Kidney (tissue), 14 donors: Measurements from ENCODE around the gene NEGR1. TPM values are rescaled to one million over a fixed set of nuclear protein-coding genes. Genes with fewer than 3 reads are reported as not detected.
A peak's percentile ranks its signal among the peaks of the same experiment; 100 is the strongest.

ENCODE experiments used
- DNase-seq, 5 donors: peaks; one replicate each; pipeline ENCODE4 v3.0.0-alpha.2; 2013 to 2020
- FAIRE-seq: peaks from 2 replicates; lab custom pipeline; 2012; peaks lifted over from hg19 to GRCh38; lab: Jason Lieb, UNC
- H3K27ac ChIP-seq, 2 donors: one replicate each; pipeline ENCODE4 v1.7.0; 2013; ENCODE audit warnings: low read depth in 2 of 2, low read length in 2 of 2, inconsistent platforms in 1 of 2
- H3K27me3 ChIP-seq: one replicate; pipeline ENCODE4 v1.7.1; 2013; ENCODE audit warnings: low read length, inconsistent platforms; ENCODE audit not compliant: control insufficient read depth, insufficient read depth
- H3K36me3 ChIP-seq, 3 donors: one replicate each; pipeline versions ENCODE4 v1.7.0 to v1.7.1; 2013; ENCODE audit warnings: low read length in 3 of 3, control low read depth in 1 of 3, inconsistent platforms in 1 of 3; ENCODE audit not compliant: insufficient read depth in 3 of 3, control insufficient read depth in 2 of 3
- H3K4me1 ChIP-seq, 3 donors: one replicate each; pipeline versions ENCODE4 v1.7.0 to v1.7.1; 2013; ENCODE audit warnings: low read length in 3 of 3, inconsistent platforms in 1 of 3, low read depth in 1 of 3; ENCODE audit not compliant: control insufficient read depth in 2 of 3, insufficient read depth in 2 of 3
- H3K4me3 ChIP-seq, 3 donors: one replicate each; pipeline versions ENCODE4 v1.7.0 to v1.8.1; 2013; ENCODE audit warnings: low read length in 3 of 3, control low read depth in 1 of 3, inconsistent platforms in 1 of 3
- H3K9ac ChIP-seq, 3 donors: one replicate each; pipeline versions ENCODE4 v1.7.0 to v1.7.1; 2013; ENCODE audit warnings: low read length in 3 of 3, control low read depth in 1 of 3, inconsistent platforms in 1 of 3
- H3K9me3 ChIP-seq, 3 donors: one replicate each; pipeline versions ENCODE4 v1.7.0 to v1.7.1; 2013; ENCODE audit warnings: low read length in 3 of 3, control low read depth in 1 of 3, inconsistent platforms in 1 of 3; ENCODE audit not compliant: control insufficient read depth in 2 of 3, insufficient read depth in 1 of 3
- intact Hi-C: fragments of 100-400 bp; cut with DNase I; formaldehyde crosslinking; loops from one replicate; pipeline ENCODE4 v1.11.1; 2022
- polyA plus RNA-seq: library from polyadenylated mRNA; stranded (reverse); fragments of 350-450 nt; fragmentation: Illumina TruSeq; extraction: RNeasy Lipid Tissue Mini Kit (QIAGEN cat#74804); gene quantifications from one replicate; pipeline ENCODE4 v1.2.3, GENCODE V29; 2014; ENCODE audit warnings: low read depth, low replicate concordance; ENCODE audit not compliant: insufficient read depth
- total RNA-seq: library from RNA; stranded (reverse); fragmentation: NEBNext Ultra II Directional; extraction: Animal tissue kit (Norgen Biotek cat#: 25700); gene quantifications from one replicate; pipeline ENCODE4 v1.2.1, GENCODE V29; 2021
- TF ChIP-seq, protein P1 (sequence below): IDR thresholded peaks from 3 replicates; pipeline ENCODE4 v1.5.1; 2012; ENCODE audit warnings: mild to moderate bottlenecking, moderate library complexity, borderline replicate concordance; ENCODE audit not compliant: insufficient read depth; ENCODE audit errors: extremely low read depth
- donor health status: control.
- donor health status: control.
- donor health status: control.
- donor health status: control.
- donor health status: control.
- donor health status: DM: yes; HTN: yes; CAD: no.
- donor health status: Normal renal cell carcinoma (clear cell type).

The NEGR1 gene
- total and polyA plus RNA-seq, 2 donors from 2014 or later: 3.0 to 10.2 TPM

DNA sequence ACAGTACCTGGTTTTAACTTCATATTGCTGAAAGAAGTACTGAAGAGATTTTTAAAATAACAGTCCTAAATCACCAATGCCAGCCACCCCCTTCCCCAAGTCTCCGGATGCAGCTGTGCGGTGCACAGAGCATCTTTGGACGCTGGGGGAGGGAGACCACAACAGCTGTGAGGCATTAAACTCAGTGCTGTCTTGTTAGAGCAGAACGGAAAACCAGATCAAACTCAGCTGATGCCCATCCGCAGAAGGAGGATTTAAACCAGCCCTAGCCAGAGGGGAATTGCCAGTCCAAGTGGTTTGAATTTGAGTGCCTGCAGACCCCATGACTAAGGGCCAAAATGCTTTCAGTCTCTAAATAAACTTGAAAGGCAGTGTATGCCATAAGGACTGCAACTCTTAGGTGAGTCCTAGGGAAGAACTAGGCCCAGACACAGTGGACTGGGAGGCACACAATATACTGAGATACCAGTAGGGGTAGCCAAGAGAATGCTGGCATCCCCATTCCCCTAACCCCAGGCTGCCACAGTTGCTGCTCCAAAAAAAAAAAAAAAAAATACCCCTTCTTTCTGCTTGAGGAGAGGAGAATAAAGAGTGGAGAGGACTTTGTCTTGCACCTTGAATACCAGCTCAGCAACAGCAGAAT lies 576.2 kb downstream of the NEGR1 start:
- TF ChIP-seq, protein P1, sequence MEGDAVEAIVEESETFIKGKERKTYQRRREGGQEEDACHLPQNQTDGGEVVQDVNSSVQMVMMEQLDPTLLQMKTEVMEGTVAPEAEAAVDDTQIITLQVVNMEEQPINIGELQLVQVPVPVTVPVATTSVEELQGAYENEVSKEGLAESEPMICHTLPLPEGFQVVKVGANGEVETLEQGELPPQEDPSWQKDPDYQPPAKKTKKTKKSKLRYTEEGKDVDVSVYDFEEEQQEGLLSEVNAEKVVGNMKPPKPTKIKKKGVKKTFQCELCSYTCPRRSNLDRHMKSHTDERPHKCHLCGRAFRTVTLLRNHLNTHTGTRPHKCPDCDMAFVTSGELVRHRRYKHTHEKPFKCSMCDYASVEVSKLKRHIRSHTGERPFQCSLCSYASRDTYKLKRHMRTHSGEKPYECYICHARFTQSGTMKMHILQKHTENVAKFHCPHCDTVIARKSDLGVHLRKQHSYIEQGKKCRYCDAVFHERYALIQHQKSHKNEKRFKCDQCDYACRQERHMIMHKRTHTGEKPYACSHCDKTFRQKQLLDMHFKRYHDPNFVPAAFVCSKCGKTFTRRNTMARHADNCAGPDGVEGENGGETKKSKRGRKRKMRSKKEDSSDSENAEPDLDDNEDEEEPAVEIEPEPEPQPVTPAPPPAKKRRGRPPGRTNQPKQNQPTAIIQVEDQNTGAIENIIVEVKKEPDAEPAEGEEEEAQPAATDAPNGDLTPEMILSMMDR: no peak
- H3K4me3 ChIP-seq: no peak overlapping the region
- H3K27ac ChIP-seq: no peak overlapping the region
- intact Hi-C loops: no loop called here
- FAIRE-seq (no peak), DNase-seq (peak in 4 of 5 donors; percentile 22 to 60 (median 33))
- H3K36me3 ChIP-seq: no peaks in the 10 kb centered on the region
- no peak overlapping the region for H3K9ac ChIP-seq
- no peaks in the 10 kb centered on the region for H3K27me3 ChIP-seq
- peaks cover 0 to 2% (median 0%) of the 10 kb centered on the region in 3 donors for H3K9me3 ChIP-seq
- H3K4me1 ChIP-seq: no peaks in the 10 kb centered on the region

- Histone ChIP-seq H3K9ac (no peak overlapping the region), H3K4me1 (no peaks in the 10 kb centered on the region), H3K9me3 (peaks cover 0 to 2% (median 0%) of the 10 kb centered on the region in 3 donors), H3K27ac (no peak overlapping the region), H3K36me3 (no peaks in the 10 kb centered on the region), H3K27me3 (no peaks in the 10 kb centered on the region), H3K4me3 (no peak overlapping the region)
- DNase-seq (no peak), FAIRE-seq (no peak)
- TF ChIP-seq, protein P1: no peak
- intact Hi-C loops: no loop called here
These were observed 584.2 kb downstream of the NEGR1 start for GRCh38 chr1:71698186-71698585.

DNA sequence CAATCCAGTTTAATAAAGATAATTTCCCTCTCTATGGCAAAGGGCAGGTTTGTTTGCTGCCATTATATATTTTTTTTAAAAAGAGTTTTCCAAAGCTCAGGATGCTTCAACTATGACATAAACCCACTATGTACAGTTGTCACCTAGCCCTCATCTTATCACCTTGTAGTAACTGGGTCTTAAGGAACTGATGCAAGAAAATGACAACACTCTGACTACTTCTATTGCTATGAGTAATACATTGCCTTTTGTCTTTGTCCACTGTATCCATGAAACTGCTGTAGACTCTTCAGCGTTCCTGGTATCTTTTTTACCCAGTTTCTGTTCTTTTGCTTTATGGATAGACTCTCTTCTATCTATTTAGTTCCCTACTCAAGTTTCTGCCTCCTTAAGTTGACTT lies 586.5 kb downstream of the NEGR1 start:
- no peak overlapping the region for H3K27ac ChIP-seq
- DNase-seq: no peak
- no peak overlapping the region for H3K4me3 ChIP-seq
- FAIRE-seq: no peak
- no peaks in the 10 kb centered on the region for H3K27me3 ChIP-seq
- intact Hi-C loops: no loop called here
- no peak overlapping the region for H3K9ac ChIP-seq
- TF ChIP-seq, protein P1: no peak
- no peaks in the 10 kb centered on the region for H3K9me3 ChIP-seq
- no peaks in the 10 kb centered on the region for H3K36me3 ChIP-seq
- H3K4me1 ChIP-seq: no peaks in the 10 kb centered on the region

- Histone ChIP-seq H3K9ac (no peak overlapping the region), H3K4me1 (no peaks in the 10 kb centered on the region), H3K27me3 (no peaks in the 10 kb centered on the region), H3K36me3 (no peaks in the 10 kb centered on the region), H3K9me3 (no peaks in the 10 kb centered on the region), H3K4me3 (no peak overlapping the region), H3K27ac (no peak overlapping the region)
- TF ChIP-seq, protein P1: no peak
- DNase-seq (no peak), FAIRE-seq (no peak)
- intact Hi-C loops: no loop called here
These were observed 587.3 kb downstream of the NEGR1 start for GRCh38 chr1:71695084-71695483.
